HG02938 (cell line): ENCODE data around the gene ATCAY.
"Not testable (repeated sequence)": the region's sequence is repeated elsewhere in the genome, so short reads cannot be mapped to it uniquely, and the experiment has no call there.

Experiments
- ATAC-seq: cut with Tn5 transposase; IDR thresholded peaks from one replicate; pipeline ENCODE4 v1.9.1; 2021; ENCODE audit warnings: mild to moderate bottlenecking, moderate library complexity; ENCODE audit not compliant: unreplicated experiment

ATCAY gene

GRCh38 chr19:3945838-3946237 lies 65.4 kb downstream of the ATCAY start:
- ATAC-seq, result no peak

- ATAC-seq, result not testable (repeated sequence)
Measured at GRCh38 chr19:3947316-3947933, 66.9 kb downstream of the ATCAY start.

- no peak for ATAC-seq
Measured at GRCh38 chr19:3949294-3949693, 68.8 kb downstream of the ATCAY start.

DNA sequence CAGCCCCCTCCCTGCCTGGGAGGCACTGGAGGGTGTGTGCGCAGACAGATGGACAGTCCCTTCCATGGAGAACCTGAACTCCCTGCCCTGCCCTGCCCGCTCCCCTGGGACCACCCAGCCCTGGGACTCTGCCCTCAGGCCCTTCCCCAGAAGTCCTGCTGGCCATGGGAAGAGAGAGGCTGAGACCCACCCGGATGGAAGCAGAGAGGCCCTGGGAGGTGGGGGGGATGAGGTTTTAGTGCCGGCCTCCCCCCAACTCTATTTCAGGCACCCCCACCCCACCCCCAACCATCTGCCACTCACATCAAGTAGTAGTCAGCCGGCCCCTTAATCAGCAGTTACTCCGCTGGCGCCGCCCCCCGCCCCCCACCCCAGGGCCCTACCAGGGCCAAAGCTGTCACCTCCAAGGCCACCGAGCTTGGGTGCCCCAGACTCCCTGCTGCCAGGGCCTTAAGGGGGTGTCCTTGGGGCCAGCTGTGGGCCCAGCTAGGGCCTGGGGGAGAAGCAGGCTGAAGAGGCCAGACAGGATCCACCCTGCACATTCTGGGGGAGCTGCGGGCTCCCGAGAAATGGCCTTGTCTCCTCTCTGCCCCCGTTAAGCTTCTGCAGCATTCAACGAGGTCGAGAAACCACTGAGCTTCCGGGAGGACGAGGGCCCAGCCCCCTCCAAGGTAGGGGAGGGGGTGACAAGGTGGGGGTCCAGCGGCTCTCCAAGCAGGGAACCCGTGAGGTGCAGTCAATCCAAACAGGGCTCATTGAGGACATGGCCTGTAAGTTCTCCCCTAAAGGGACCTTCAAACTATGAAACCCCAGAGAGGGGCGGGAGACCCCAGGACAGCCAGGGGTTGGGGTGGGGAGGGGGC lies 69.7 kb downstream of the ATCAY start:
- ATAC-seq, result no peak

DNA sequence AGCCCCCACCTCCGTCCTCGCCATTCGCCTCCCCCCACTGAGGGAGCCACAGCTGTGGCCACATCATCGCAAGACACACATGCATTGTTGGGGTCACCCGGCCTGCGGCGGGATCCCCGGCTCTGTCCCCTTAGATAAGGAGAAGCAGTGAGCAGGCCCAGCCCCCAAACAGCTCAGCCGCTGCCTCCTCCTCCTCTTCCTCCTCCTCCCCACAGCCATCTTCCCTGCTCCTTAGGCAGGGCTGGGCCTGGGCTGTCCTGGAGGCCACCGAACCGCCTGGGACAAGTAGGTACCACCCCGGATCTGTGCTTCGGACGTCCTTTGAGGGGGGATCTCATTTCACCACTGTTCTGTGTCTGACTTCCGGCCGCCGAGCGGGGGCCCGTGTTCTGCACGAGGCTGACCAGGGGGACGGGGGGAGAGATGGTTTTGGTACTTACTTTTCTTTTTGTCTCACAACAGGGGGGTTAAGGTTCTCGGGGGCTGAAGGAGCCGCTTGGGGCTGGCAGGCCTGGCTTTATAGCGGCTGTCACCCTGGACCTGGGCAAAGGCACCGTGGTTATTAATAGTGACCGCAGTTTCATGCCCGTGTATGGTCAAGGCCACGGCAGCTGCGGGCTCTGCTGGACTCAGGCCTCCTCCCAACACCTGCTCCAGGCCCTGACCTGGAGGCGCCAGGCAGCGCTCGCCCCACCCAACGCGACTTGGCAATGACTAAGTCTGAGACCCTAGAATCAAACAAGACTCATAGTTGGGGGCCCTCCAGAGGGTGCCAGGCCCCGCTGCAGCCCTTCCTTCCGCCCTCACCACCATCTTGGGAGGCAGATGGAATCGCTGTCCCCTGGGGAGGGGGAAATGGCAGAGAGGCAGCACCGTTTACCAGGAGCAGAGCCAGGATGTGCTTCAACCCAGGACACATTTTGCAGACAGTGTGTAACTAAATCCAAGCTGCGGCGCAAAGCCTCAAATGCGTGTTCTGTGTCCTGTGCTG lies 70.7 kb downstream of the ATCAY start:
- ATAC-seq, result no peak

DNA sequence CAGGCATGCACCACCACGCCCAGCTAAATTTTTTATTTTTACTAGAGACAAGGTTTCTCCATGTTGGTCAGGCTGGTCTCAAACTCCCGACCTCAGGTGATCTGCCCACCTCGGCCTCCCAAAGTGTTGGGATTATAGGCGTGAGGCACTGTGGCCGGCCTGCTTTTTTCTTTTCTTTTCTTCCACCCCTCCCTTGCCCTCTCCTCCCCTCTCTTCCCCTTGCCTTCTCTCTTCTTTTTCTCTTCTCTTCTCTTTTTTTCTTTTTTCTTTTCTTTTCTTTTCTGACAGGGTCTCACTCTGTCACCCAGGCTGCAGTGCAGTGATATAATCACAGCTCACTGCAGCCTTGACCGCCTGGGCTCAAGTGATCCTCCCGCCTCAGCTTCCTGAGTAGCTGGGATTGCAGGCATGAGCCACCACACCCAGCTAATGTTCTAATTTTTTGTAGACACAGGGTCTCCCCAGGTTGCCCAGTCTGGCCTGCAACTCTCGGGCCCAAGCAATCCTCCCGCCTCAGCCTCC lies 72.3 kb downstream of the ATCAY start:
- ATAC-seq, result not testable (repeated sequence)

DNA sequence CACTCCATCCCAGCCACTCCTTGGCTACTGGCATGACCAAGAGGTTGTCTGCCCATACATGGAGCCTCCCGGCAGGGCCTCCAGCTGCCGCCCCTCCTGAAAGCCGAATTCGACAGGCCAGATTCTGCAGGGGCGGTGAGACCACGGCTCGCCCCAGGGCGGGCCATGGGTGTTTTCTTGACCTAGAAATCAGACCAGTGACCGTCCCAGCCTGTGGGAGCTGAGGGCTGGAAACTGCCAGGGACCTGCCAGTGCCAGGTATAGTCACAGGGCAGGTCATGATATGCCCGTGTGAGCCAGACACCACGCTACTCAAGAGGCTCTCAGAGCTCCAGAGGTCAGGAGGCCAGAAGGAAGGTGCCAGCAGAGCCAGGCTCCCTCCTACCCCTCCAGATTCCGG lies 73.6 kb downstream of the ATCAY start:
- ATAC-seq, result no peak

DNA sequence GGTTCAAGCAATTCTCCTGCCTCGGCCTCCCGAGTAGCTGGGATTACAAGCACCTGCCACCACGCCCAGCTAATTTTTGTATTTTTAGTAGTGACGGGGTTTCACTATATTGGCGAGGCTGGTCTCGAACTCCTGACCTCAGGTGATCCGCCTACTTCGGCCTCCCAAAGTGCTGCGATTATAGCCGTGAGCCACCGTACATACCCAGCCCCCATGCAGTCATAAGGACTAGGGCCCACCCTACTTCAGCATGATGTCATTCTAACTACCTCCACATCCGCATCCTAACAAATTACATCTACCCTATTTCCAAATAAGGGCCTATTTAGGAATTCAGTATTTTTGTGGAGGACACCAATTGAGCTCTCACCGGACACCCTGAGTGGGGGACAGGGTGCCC lies 74.8 kb downstream of the ATCAY start:
- ATAC-seq, result not testable (repeated sequence)

- ATAC-seq, result no peak
Measured at GRCh38 chr19:3955688-3956087, 75.2 kb downstream of the ATCAY start.

- no peak for ATAC-seq
Measured at GRCh38 chr19:3958836-3959765, 78.6 kb downstream of the ATCAY start.

- ATAC-seq, result no peak
Measured at GRCh38 chr19:3959766-3960131, 79.3 kb downstream of the ATCAY start.

GRCh38 chr19:3961007-3961406 lies 80.5 kb downstream of the ATCAY start:
- ATAC-seq, result no peak

DNA sequence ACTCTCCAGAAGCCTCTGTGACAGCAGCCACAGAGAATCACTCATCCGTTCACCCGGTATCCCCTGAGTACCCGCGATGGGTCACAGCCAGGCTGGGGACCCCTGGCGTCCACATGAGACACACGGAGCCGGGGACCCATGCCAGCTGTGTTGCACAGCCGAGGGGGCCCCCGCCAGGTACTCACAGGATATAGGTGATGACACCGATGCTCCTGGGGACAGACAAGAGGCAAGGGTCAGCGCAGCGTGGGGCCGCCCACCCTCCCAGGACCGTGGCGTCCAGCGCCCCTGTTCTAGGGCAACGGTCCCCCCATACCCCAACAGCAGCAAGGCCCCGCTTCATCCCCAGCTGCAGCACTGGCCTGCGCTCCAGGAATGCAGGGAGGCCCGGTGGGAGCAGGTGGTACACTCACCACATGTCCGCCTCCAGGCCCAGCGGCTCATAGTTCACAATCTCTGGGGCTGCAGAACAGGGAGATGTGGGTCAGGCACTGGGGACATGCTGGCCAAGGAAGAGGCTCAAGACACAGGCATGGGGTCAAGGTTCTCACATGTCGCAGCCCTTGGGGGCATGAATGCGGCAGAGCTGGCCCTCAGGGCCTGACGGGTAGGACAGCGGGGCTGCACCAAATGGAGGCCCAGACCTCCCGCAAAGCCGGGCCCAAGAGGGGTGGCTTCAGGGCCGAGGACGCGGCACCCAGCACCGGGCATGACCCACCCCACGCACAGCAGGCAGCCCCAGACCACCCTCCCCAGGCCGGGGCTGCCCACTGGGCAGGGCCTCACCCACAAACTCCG lies 83.2 kb downstream of the ATCAY start:
- ATAC-seq, result no peak

- ATAC-seq, result no peak
Measured at GRCh38 chr19:3964256-3965194, 84.0 kb downstream of the ATCAY start.

GRCh38 chr19:3966051-3967017 lies 85.8 kb downstream of the ATCAY start:
- no peak for ATAC-seq

DNA sequence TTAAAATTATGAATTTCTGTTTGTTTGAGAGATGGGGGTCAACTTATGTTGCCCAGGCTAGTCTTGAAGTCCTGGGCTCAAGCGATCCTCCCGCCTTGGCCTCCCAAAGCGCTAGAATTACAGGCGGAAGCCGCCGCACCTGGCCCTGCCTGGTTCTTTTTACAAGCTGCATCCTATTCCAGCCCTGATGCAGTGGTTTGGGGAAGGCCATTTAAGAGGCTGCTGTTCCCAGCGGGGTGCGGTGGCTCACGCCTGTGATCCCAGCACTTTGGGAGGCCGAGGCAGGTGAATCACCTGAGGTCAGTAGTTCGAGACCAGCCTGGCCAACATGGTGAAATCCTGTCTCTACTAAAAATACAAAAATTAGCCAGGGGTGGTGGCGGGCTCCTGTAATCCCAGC lies 87.5 kb downstream of the ATCAY start:
- ATAC-seq, result not testable (repeated sequence)
